Erythroblast (primary cell): ENCODE results near the gene LBH.

Source experiments
- GATA1 ChIP-seq: IDR thresholded peaks from 2 replicates; pipeline ENCODE4 v1.6.1; 2011; ENCODE audit warnings: low read depth, mild to moderate bottlenecking, control low read depth, low read length, moderate library complexity
- POLR2A ChIP-seq: IDR thresholded peaks from 2 replicates; pipeline ENCODE4 v1.6.1; 2011; ENCODE audit warnings: mild to moderate bottlenecking, low read length

GRCh38 chr2:30184035-30184434, 47.3 kb upstream of the LBH start:
- TF ChIP-seq POLR2A: no peak
- TF ChIP-seq GATA1: no peak
